Measurements from ENCODE around the gene MBLAC1. TPM values are rescaled to one million over a fixed set of nuclear protein-coding genes. Genes with fewer than 3 reads are reported as not detected.

The MBLAC1 gene
- total and polyA plus RNA-seq, 9 of the 15 experiments (the other 6 are each of a cell fraction or from before 2014, with no cell fraction given), result 0.03 to 3.1 (median 0.52) TPM

GRCh38 chr7:100130608-100131453 lies 4.1 kb downstream of the MBLAC1 start (continued):
- no peak for TF ChIP-seq PHF20 (IDR thresholded peaks at IDR 0.05; ENCODE audit: partially characterized antibody)
- TF ChIP-seq, protein P1, sequence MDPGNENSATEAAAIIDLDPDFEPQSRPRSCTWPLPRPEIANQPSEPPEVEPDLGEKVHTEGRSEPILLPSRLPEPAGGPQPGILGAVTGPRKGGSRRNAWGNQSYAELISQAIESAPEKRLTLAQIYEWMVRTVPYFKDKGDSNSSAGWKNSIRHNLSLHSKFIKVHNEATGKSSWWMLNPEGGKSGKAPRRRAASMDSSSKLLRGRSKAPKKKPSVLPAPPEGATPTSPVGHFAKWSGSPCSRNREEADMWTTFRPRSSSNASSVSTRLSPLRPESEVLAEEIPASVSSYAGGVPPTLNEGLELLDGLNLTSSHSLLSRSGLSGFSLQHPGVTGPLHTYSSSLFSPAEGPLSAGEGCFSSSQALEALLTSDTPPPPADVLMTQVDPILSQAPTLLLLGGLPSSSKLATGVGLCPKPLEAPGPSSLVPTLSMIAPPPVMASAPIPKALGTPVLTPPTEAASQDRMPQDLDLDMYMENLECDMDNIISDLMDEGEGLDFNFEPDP (CRISPR knock-in tag; IDR thresholded peaks at IDR 0.05), result no peak
- TF ChIP-seq TGIF2 (CRISPR knock-in tag; IDR thresholded peaks at IDR 0.05), result no peak
- no peak for TF ChIP-seq ILK (tag; IDR thresholded peaks at IDR 0.05; ENCODE audit: borderline replicate concordance, low read depth)
- no peak for TF ChIP-seq ZNF584 (CRISPR knock-in tag; IDR thresholded peaks at IDR 0.05; ENCODE audit: low read depth)
- no peak for TF ChIP-seq BCL6 (CRISPR knock-in tag; IDR thresholded peaks at IDR 0.05)
- TF ChIP-seq, protein P2, sequence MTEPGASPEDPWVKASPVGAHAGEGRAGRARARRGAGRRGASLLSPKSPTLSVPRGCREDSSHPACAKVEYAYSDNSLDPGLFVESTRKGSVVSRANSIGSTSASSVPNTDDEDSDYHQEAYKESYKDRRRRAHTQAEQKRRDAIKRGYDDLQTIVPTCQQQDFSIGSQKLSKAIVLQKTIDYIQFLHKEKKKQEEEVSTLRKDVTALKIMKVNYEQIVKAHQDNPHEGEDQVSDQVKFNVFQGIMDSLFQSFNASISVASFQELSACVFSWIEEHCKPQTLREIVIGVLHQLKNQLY (CRISPR knock-in tag; conservative IDR thresholded peaks at IDR 0.05), result no peak
- no peak for TF ChIP-seq FOXP4 (CRISPR knock-in tag; IDR thresholded peaks at IDR 0.05; ENCODE audit: borderline replicate concordance)
- peak; percentile 100 for TF ChIP-seq ZNF512 (tag; IDR thresholded peaks at IDR 0.05)
- TF ChIP-seq, protein P3, sequence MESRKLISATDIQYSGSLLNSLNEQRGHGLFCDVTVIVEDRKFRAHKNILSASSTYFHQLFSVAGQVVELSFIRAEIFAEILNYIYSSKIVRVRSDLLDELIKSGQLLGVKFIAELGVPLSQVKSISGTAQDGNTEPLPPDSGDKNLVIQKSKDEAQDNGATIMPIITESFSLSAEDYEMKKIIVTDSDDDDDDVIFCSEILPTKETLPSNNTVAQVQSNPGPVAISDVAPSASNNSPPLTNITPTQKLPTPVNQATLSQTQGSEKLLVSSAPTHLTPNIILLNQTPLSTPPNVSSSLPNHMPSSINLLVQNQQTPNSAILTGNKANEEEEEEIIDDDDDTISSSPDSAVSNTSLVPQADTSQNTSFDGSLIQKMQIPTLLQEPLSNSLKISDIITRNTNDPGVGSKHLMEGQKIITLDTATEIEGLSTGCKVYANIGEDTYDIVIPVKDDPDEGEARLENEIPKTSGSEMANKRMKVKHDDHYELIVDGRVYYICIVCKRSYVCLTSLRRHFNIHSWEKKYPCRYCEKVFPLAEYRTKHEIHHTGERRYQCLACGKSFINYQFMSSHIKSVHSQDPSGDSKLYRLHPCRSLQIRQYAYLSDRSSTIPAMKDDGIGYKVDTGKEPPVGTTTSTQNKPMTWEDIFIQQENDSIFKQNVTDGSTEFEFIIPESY (CRISPR knock-in tag; IDR thresholded peaks at IDR 0.05), result peak; percentile 32; the same call in 1 of the 2 replicates
- TF ChIP-seq MYNN (IDR thresholded peaks at IDR 0.05), result 0 out of 2 replicates have a peak, but pooled peaks have one; percentile 24
- TF ChIP-seq MYNN (CRISPR knock-in tag; IDR thresholded peaks at IDR 0.05), result no peak
- TF ChIP-seq MTF1 (CRISPR knock-in tag; IDR thresholded peaks at IDR 0.05; ENCODE audit: borderline replicate concordance), result no peak
- no peak for TF ChIP-seq ATF1 (CRISPR knock-in tag; IDR thresholded peaks at IDR 0.05)
- TF ChIP-seq ATF1 (tag; IDR thresholded peaks at IDR 0.05), result peak; percentile 43
- no peak for TF ChIP-seq ZNF79 (CRISPR knock-in tag; IDR thresholded peaks at IDR 0.05; ENCODE audit: low read depth)
- TF ChIP-seq, protein P4, sequence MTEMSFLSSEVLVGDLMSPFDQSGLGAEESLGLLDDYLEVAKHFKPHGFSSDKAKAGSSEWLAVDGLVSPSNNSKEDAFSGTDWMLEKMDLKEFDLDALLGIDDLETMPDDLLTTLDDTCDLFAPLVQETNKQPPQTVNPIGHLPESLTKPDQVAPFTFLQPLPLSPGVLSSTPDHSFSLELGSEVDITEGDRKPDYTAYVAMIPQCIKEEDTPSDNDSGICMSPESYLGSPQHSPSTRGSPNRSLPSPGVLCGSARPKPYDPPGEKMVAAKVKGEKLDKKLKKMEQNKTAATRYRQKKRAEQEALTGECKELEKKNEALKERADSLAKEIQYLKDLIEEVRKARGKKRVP (CRISPR knock-in tag; IDR thresholded peaks at IDR 0.05), result no peak
- no peak for TF ChIP-seq SMAD1 (IDR thresholded peaks at IDR 0.05; ENCODE audit: low read depth, low read length, partially characterized antibody)
- TF ChIP-seq ZNF75A (CRISPR knock-in tag; IDR thresholded peaks at IDR 0.05), result 0 out of 2 replicates have a peak, but pooled peaks have one; percentile 33
